Fibroblast of villous mesenchyme (primary cell): ENCODE results near the gene LIFR. TPM values are rescaled to one million over a fixed set of nuclear protein-coding genes. Genes with fewer than 3 reads are reported as not detected.

Source experiments
- DNase-seq: peaks from one replicate; pipeline ENCODE4 v3.0.0-alpha.2; 2010; ENCODE audit warnings: low read depth
- H3K4me3 ChIP-seq: 2 replicates; pipeline ENCODE4 v1.5.1; 2011; ENCODE audit warnings: low read depth, mild to moderate bottlenecking, low read length
- total RNA-seq: library from RNA; depleted of rRNA; stranded (reverse); fragments of >200 nt; gene quantifications from 2 replicates; pipeline ENCODE4 v1.2.3, GENCODE V29; 2012
- TF ChIP-seq, protein P1 (sequence below): IDR thresholded peaks from 2 replicates; pipeline ENCODE4 v1.5.1; 2012; ENCODE audit warnings: low read depth, mild to moderate bottlenecking, low read length; ENCODE audit not compliant: insufficient read depth

Gene LIFR
- total RNA-seq, 1 donor: 40.2 TPM

DNA sequence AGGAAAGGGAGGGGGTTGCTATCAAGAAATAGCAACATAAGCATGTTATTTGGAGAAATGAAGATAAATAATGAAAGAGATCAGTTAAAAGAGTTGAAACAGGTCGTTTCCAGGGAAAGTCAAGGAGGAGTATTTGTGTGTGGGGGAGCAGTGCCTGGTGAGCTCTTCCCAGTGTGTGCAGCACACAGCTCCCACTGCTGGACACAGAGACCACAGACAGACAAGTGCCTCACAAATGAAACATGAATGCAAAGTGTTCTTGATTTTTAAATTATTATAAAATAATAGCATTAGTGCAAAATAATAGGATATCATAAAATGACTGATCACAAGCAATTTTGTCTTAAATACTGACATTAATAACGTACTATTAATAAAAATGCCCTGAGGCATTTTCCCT is 40.8 kb downstream of the LIFR start:
- no peak overlapping the region for H3K4me3 ChIP-seq
- TF ChIP-seq, protein P1, sequence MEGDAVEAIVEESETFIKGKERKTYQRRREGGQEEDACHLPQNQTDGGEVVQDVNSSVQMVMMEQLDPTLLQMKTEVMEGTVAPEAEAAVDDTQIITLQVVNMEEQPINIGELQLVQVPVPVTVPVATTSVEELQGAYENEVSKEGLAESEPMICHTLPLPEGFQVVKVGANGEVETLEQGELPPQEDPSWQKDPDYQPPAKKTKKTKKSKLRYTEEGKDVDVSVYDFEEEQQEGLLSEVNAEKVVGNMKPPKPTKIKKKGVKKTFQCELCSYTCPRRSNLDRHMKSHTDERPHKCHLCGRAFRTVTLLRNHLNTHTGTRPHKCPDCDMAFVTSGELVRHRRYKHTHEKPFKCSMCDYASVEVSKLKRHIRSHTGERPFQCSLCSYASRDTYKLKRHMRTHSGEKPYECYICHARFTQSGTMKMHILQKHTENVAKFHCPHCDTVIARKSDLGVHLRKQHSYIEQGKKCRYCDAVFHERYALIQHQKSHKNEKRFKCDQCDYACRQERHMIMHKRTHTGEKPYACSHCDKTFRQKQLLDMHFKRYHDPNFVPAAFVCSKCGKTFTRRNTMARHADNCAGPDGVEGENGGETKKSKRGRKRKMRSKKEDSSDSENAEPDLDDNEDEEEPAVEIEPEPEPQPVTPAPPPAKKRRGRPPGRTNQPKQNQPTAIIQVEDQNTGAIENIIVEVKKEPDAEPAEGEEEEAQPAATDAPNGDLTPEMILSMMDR: peak; percentile 55
- peak; percentile 44 for DNase-seq

DNA sequence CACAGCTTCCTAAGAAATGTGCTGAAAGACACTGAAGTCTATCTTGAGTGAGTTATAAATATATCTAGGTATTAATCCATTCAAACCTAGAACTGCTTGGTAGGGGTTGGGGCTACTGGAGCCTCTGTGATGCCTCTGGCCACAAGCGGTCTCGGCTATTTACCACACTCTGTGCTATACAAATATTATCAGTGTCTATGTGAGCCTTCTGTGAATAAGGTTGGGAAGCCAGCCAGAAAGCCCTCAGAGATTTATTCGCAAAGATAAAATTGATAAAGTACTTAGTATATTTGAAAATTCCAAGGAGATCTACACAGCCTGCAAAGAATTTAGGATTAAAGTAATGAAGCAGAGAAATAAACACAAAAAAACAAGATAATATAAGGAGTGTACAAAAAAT is 41.4 kb downstream of the LIFR start:
- DNase-seq: peak; percentile 33
- H3K4me3 ChIP-seq: no peak overlapping the region
- TF ChIP-seq, protein P1: no peak

DNA sequence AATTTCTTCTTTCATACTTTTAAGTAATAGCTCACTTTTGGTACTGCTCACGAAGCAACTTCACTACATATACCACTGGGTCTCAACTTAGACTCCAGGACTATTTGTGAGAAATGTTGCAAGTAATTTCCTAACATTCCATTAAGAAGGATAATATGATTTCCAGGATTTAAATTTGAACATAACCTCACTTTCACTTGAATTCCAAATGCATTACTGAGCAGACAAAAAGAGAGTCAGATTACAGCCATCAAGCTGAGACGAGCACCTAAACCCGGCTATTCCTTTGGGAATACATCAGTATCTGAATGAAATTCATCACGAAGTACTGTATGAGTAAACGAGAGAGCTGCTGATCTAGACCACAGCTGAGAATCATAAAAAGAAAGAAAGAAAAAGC is 47.3 kb downstream of the LIFR start:
- TF ChIP-seq, protein P1: no peak
- DNase-seq: peak; percentile 52
- H3K4me3 ChIP-seq: no peak overlapping the region

DNA sequence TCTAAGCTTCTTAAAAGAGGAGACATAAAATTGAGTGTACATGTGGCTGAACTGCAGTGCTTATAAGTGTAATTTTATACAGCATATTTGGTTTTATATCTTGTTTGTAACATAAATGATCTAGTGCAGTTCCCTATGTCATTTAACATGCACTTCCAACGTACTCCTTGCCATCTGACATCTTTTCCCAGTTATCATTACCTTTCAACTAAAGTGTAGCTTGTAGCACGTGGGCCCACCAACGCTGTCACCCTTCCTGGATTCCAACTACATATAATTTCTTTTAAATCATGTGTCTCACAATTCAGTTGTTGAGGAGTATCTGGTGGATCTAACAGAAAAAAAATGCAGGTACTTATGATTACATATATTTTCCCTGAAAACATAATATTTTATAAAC is 50.1 kb downstream of the LIFR start:
- H3K4me3 ChIP-seq: no peak overlapping the region
- no peak for DNase-seq
- TF ChIP-seq, protein P1: no peak

DNA sequence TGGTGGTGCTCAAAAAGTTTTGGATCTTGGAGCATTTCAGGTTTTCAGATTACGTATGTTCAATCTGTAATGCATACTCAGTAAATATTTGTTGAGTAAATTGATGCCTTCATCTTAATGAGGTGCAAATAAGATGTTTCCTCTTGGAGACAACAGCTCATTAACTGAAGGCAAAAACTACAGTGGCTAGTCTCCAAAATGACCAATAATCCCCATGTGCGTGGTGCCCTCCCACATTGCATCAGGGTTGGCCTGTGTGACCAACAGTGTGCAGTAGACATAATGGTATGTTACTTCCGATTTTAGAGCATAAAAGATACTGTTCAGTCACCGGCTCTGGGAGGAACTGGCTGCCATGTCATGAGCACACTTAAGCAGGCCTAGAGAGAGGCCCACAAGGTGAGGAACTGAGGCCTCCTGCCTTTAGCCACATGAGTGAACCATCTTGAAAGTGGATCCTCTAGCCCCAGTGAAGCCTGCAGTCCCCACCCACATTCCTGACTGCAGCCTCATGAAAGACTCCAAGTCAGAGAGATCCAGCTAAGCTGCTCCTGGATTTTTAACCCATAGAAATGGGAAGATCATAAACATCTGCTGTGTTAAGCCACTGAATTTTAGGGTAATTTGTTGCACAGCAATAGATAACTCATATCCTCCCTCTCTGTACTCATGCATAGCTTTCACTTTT is 55.7 kb downstream of the LIFR start:
- TF ChIP-seq, protein P1: no peak
- H3K4me3 ChIP-seq: no peak overlapping the region
- peak; percentile 77 for DNase-seq

DNA sequence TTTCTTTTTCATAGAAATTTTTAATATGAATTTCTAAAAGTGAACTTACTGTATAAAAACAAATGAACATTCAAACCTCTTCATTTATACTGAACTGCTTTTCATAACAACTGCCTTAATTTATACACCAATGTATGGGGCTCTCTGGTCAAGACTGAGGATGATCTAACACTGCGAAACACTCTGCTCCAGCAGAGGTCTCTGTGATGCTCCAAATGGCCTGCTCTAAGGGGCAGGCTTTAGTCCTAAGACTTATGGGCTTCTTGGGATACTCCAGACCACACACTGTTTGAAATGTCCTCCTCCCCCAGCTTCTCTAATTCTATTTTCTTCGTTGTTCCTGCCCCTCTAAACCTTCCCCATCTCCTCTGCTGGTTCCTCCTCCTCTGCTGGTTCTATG is 58.5 kb downstream of the LIFR start:
- TF ChIP-seq, protein P1: peak; percentile 33
- DNase-seq: peak; percentile 54
- H3K4me3 ChIP-seq: no peak overlapping the region

DNA sequence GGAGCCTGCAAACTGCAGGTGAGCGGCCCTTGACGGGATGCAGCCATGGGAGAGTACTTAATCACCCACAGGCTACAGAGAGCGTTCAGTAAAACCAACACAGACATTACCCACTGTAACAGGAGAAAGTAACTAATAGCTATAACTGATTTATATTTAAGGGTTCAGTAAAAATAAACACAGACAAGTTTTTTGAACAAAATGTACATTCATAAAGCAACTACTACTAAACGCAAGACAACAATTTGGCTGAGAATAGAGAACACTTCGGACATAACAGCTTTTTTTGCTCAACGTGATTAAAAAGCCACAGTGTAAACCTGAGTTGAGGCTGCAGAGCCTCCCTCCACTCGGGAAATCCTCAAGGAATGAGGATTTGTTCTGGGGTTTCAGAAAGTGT is 61.7 kb downstream of the LIFR start:
- DNase-seq: no peak
- TF ChIP-seq, protein P1: no peak
- no peak overlapping the region for H3K4me3 ChIP-seq
